Measurements from ENCODE around the gene NIPAL3. TPM values are rescaled to one million over a fixed set of nuclear protein-coding genes. Genes with fewer than 3 reads are reported as not detected.

The NIPAL3 gene
- polyA plus RNA-seq (2013, experiment 1 of 4), result 8.7 TPM
- 10.0 TPM for polyA plus RNA-seq (2013, experiment 2 of 4)
- 8.7 TPM for polyA plus RNA-seq (2013, experiment 3 of 4)
- 8.2 TPM for polyA plus RNA-seq (2013, experiment 4 of 4)

GRCh38 chr1:24415334-24415909 lies at the start of gene NIPAL3:
Gene NIPAL3 (plus strand): TSS chr1:24415802. CDS start chr1:24419548, 3,746 bp downstream.
- Histone ChIP-seq H3K4me1 (ENCODE audit: control insufficient read depth, insufficient read depth, low read length) (no peaks in the 10 kb centered on the region), H3K36me3 (ENCODE audit: control insufficient read depth, insufficient read depth, low read length) (no peaks in the 10 kb centered on the region), H3K27ac (ENCODE audit: insufficient read depth, low read depth, low read length, poor library complexity, severe bottlenecking) (no peak within 1 kb of the TSS), H3K4me3 (ENCODE audit: insufficient read depth, low read depth, low read length) (peak within 1 kb of the TSS; percentile 56), H3K9me3 (ENCODE audit: control insufficient read depth, low read length) (no peaks in the 10 kb centered on the region), H3K27me3 (ENCODE audit: control insufficient read depth, insufficient read depth, low read length, poor library complexity, severe bottlenecking) (no peaks in the 10 kb centered on the region)
- 2 to 3% methylated on average over 28 of the region's 28 CpGs for WGBS, 2 experiments

- 94 to 97% methylated on average over 9 of the region's 9 CpGs for WGBS, 2 experiments
- Histone ChIP-seq H3K4me3 (ENCODE audit: insufficient read depth, low read depth, low read length) (no peak overlapping the region), H3K9me3 (ENCODE audit: control insufficient read depth, low read length) (no peaks in the 10 kb centered on the region), H3K27ac (ENCODE audit: insufficient read depth, low read depth, low read length, poor library complexity, severe bottlenecking) (no peak overlapping the region), H3K4me1 (ENCODE audit: control insufficient read depth, insufficient read depth, low read length) (peaks cover 28% of the 10 kb centered on the region), H3K27me3 (ENCODE audit: control insufficient read depth, insufficient read depth, low read length, poor library complexity, severe bottlenecking) (peaks cover 5% of the 10 kb centered on the region), H3K36me3 (ENCODE audit: control insufficient read depth, insufficient read depth, low read length) (no peaks in the 10 kb centered on the region)
Measured at GRCh38 chr1:24366707-24367106, 48.9 kb upstream of the NIPAL3 start.

DNA sequence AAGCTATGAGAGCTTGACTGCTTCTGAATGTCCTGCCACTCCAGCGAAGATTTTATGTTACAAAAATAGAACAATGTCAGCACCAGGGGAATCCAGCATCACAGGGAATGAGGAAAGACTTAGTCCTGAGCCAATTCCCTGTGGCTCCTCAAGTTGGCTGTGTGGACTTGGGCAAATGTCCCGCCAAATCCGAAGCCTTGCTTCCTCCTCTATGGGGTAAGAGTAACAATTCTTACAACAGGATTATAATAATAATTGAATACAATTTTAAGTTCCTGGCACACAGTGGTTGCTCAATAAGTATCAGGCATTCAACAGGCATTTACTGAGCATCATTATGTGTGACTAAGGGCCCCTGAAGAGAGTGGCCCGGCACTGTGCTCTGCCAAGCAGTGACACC lies 46.4 kb upstream of the NIPAL3 start:
- H3K36me3 ChIP-seq (ENCODE audit: control insufficient read depth, insufficient read depth, low read length), result no peaks in the 10 kb centered on the region
- 93 to 98% methylated on average over 3 of the region's 4 CpGs for WGBS, 2 experiments
- H3K9me3 ChIP-seq (ENCODE audit: control insufficient read depth, low read length), result no peaks in the 10 kb centered on the region
- no peaks in the 10 kb centered on the region for H3K27me3 ChIP-seq (ENCODE audit: control insufficient read depth, insufficient read depth, low read length, poor library complexity, severe bottlenecking)
- H3K4me1 ChIP-seq (ENCODE audit: control insufficient read depth, insufficient read depth, low read length), result peaks cover 20% of the 10 kb centered on the region
- no peak overlapping the region for H3K4me3 ChIP-seq (ENCODE audit: insufficient read depth, low read depth, low read length)
- no peak overlapping the region for H3K27ac ChIP-seq (ENCODE audit: insufficient read depth, low read depth, low read length, poor library complexity, severe bottlenecking)

- Histone ChIP-seq H3K36me3 (ENCODE audit: control insufficient read depth, insufficient read depth, low read length) (no peaks in the 10 kb centered on the region), H3K9me3 (ENCODE audit: control insufficient read depth, low read length) (no peaks in the 10 kb centered on the region), H3K27me3 (ENCODE audit: control insufficient read depth, insufficient read depth, low read length, poor library complexity, severe bottlenecking) (no peaks in the 10 kb centered on the region), H3K4me1 (ENCODE audit: control insufficient read depth, insufficient read depth, low read length) (peaks cover 14% of the 10 kb centered on the region), H3K4me3 (ENCODE audit: insufficient read depth, low read depth, low read length) (no peak overlapping the region), H3K27ac (ENCODE audit: insufficient read depth, low read depth, low read length, poor library complexity, severe bottlenecking) (no peak overlapping the region)
- WGBS, 2 experiments, result 98 to 99% methylated on average over 4 of the region's 4 CpGs
Measured at GRCh38 chr1:24369801-24370200, 45.8 kb upstream of the NIPAL3 start.

DNA sequence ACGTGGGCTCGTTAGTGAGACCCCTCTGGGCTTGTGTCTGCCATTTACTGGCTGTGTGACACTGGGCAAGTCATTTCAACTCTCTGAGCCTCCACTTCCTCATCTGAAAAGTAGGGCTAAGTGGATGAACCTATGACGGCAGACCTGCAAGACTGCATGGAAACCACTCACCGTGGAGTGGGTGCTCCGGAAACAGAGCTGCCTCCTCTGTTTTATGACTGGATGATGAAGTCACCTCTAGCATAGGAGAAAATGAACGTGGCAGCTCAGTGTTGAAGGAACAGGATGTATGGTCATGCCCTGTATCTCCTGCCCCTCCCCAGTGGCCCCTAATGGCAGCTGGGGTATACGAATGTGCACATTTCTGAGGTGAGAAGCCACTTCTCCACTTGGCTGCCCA lies 42.6 kb upstream of the NIPAL3 start:
- no peak overlapping the region for H3K27ac ChIP-seq (ENCODE audit: insufficient read depth, low read depth, low read length, poor library complexity, severe bottlenecking)
- peaks cover 11% of the 10 kb centered on the region for H3K4me1 ChIP-seq (ENCODE audit: control insufficient read depth, insufficient read depth, low read length)
- no peaks in the 10 kb centered on the region for H3K9me3 ChIP-seq (ENCODE audit: control insufficient read depth, low read length)
- H3K4me3 ChIP-seq (ENCODE audit: insufficient read depth, low read depth, low read length), result no peak overlapping the region
- no peaks in the 10 kb centered on the region for H3K36me3 ChIP-seq (ENCODE audit: control insufficient read depth, insufficient read depth, low read length)
- no peaks in the 10 kb centered on the region for H3K27me3 ChIP-seq (ENCODE audit: control insufficient read depth, insufficient read depth, low read length, poor library complexity, severe bottlenecking)
- WGBS, 2 experiments, result 93 to 94% methylated on average over 7 of the region's 7 CpGs

- 93 to 94% methylated on average over 8 of the region's 8 CpGs for WGBS, 2 experiments
- peaks cover 11% of the 10 kb centered on the region for H3K4me1 ChIP-seq (ENCODE audit: control insufficient read depth, insufficient read depth, low read length)
- H3K27ac ChIP-seq (ENCODE audit: insufficient read depth, low read depth, low read length, poor library complexity, severe bottlenecking), result no peak overlapping the region
Measured at GRCh38 chr1:24373710-24374109, 41.9 kb upstream of the NIPAL3 start.

DNA sequence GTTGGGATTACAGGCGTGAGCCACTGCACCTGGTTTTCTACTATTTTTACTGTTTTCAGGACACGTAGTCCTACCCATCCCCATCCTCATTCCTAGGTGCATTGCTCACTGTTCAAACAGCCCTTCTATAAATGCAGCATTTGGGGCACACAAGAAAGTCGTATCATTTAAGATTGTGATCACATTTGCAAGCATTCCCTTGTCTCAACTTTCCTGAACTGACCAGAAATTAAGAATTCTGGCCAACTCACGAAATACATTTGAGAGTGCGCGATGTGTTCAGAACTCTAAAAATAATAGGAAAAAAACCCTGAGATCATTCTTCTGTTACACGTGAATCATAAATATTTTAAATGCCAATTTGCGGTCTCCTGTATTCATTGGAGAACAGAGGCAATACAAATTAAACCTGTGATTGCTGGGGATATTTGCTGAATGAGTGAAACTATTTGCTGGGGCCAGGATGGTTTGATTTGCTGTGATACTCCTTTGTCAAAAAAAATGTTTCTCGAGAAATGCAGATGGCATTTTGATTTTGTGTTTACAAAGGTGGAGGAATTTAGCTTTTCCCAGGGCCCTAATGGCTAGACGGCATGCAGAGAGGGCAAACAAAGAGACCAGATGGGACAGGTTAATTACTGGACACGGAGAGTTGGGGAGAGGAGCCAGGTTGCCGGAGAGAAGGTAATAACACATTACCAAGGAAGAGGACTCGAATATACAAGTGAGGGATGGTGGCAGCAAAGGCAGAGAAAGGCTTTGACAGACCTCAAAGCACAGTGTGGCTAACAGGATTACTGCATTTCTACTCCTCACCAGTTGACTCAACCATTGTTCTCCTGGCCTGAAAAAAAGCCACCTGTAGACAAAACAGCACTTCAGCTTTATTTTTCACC lies 40.5 kb upstream of the NIPAL3 start:
- no peaks in the 10 kb centered on the region for H3K27me3 ChIP-seq (ENCODE audit: control insufficient read depth, insufficient read depth, low read length, poor library complexity, severe bottlenecking)
- peak overlapping the region; percentile 32 for H3K27ac ChIP-seq (ENCODE audit: insufficient read depth, low read depth, low read length, poor library complexity, severe bottlenecking)
- H3K36me3 ChIP-seq (ENCODE audit: control insufficient read depth, insufficient read depth, low read length), result no peaks in the 10 kb centered on the region
- WGBS, 2 experiments, result 64 to 68% methylated on average over 13 of the region's 13 CpGs
- H3K4me3 ChIP-seq (ENCODE audit: insufficient read depth, low read depth, low read length), result no peak overlapping the region
- no peaks in the 10 kb centered on the region for H3K9me3 ChIP-seq (ENCODE audit: control insufficient read depth, low read length)
- H3K4me1 ChIP-seq (ENCODE audit: control insufficient read depth, insufficient read depth, low read length), result peaks cover 11% of the 10 kb centered on the region

More at GRCh38 chr1:24373710-24374109, 41.9 kb upstream of the NIPAL3 start:
- Histone ChIP-seq H3K36me3 (ENCODE audit: control insufficient read depth, insufficient read depth, low read length) (no peaks in the 10 kb centered on the region), H3K4me3 (ENCODE audit: insufficient read depth, low read depth, low read length) (no peak overlapping the region), H3K27me3 (ENCODE audit: control insufficient read depth, insufficient read depth, low read length, poor library complexity, severe bottlenecking) (no peaks in the 10 kb centered on the region), H3K9me3 (ENCODE audit: control insufficient read depth, low read length) (no peaks in the 10 kb centered on the region)

- Histone ChIP-seq H3K9me3 (ENCODE audit: control insufficient read depth, low read length) (no peaks in the 10 kb centered on the region), H3K4me3 (ENCODE audit: insufficient read depth, low read depth, low read length) (no peak overlapping the region), H3K27ac (ENCODE audit: insufficient read depth, low read depth, low read length, poor library complexity, severe bottlenecking) (no peak overlapping the region), H3K36me3 (ENCODE audit: control insufficient read depth, insufficient read depth, low read length) (peaks cover 3% of the 10 kb centered on the region), H3K27me3 (ENCODE audit: control insufficient read depth, insufficient read depth, low read length, poor library complexity, severe bottlenecking) (no peaks in the 10 kb centered on the region), H3K4me1 (ENCODE audit: control insufficient read depth, insufficient read depth, low read length) (peaks cover 7% of the 10 kb centered on the region)
- 89 to 93% methylated on average over 8 of the region's 8 CpGs for WGBS, 2 experiments
Measured at GRCh38 chr1:24379733-24380315, 35.8 kb upstream of the NIPAL3 start.

GRCh38 chr1:24380508-24380907 lies 35.1 kb upstream of the NIPAL3 start:
- Histone ChIP-seq H3K36me3 (ENCODE audit: control insufficient read depth, insufficient read depth, low read length) (peaks cover 3% of the 10 kb centered on the region), H3K4me3 (ENCODE audit: insufficient read depth, low read depth, low read length) (no peak overlapping the region), H3K27me3 (ENCODE audit: control insufficient read depth, insufficient read depth, low read length, poor library complexity, severe bottlenecking) (no peaks in the 10 kb centered on the region), H3K4me1 (ENCODE audit: control insufficient read depth, insufficient read depth, low read length) (peaks cover 4% of the 10 kb centered on the region), H3K9me3 (ENCODE audit: control insufficient read depth, low read length) (no peaks in the 10 kb centered on the region), H3K27ac (ENCODE audit: insufficient read depth, low read depth, low read length, poor library complexity, severe bottlenecking) (no peak overlapping the region)
- 94 to 96% methylated on average over 5 of the region's 5 CpGs for WGBS, 2 experiments

DNA sequence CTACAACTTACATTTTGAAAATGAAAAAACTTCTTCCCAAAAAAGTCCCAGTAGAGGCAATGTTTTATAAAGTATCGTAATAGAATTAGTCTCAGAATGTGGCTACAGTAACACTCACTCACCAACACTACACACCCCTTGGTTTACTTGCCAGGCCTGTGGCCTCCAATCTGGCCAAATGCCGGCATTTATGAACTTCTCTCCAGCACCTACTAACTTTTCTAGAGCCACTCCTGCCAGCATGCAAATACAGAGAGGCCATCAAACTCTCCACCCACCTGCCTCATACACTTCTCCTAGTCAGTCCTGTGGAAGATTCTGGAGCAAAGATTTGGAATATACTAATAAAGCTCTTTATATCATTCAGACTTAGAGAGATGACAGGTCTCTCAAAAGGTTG lies 34.3 kb upstream of the NIPAL3 start:
- Histone ChIP-seq H3K27ac (ENCODE audit: insufficient read depth, low read depth, low read length, poor library complexity, severe bottlenecking) (no peak overlapping the region), H3K27me3 (ENCODE audit: control insufficient read depth, insufficient read depth, low read length, poor library complexity, severe bottlenecking) (no peaks in the 10 kb centered on the region), H3K4me3 (ENCODE audit: insufficient read depth, low read depth, low read length) (no peak overlapping the region), H3K9me3 (ENCODE audit: control insufficient read depth, low read length) (no peaks in the 10 kb centered on the region), H3K36me3 (ENCODE audit: control insufficient read depth, insufficient read depth, low read length) (peaks cover 3% of the 10 kb centered on the region), H3K4me1 (ENCODE audit: control insufficient read depth, insufficient read depth, low read length) (no peaks in the 10 kb centered on the region)
- 87 to 98% methylated on average over 1 to 2 of the region's 2 CpGs for WGBS, 2 experiments

Data from ectodermal cell (in vitro differentiated cells).